ENCODE data around the gene AGPAT3.

DNA sequence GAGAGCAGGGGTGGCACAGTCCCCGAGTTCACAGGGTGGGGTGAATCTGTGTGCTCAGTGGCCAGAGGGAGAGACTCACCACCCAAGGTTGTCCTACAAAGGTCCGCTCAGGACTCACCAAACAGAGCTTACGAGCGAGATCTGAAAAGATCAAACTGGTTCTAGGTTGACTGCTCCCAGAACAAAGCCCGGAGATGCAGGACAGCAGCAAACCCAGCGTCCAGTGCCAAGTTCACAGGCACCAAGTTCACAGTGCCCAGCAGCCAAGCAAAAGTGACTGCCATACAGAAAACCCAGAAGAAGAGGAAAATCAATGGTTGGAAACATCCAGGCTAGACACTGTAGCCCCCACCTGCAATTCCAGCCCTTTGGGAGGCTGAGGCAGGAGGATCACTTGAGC is 35.7 kb downstream of the AGPAT3 start:
- TF ChIP-seq CTCF (IDR thresholded peaks at IDR 0.05) (no peak), POLR2A (IDR thresholded peaks at IDR 0.05) (no peak)
